GM10847 (cell line): ENCODE results near the gene PCP4.

Source experiments
- POLR2A ChIP-seq: IDR thresholded peaks from 2 replicates; pipeline ENCODE4 v1.6.1; 2011; ENCODE audit not compliant: insufficient read length; ENCODE audit errors: extremely low read depth

The PCP4 gene

GRCh38 chr21:39900911-39901310 lies 33.7 kb downstream of the PCP4 start:
- TF ChIP-seq POLR2A = no peak

GRCh38 chr21:39902986-39903385 lies 35.7 kb downstream of the PCP4 start:
- no peak for TF ChIP-seq POLR2A

GRCh38 chr21:39904457-39904856 lies 37.2 kb downstream of the PCP4 start:
- TF ChIP-seq POLR2A = no peak

GRCh38 chr21:39908265-39908923 lies 41.2 kb downstream of the PCP4 start:
- TF ChIP-seq POLR2A = no peak

GRCh38 chr21:39911286-39912199 lies 44.3 kb downstream of the PCP4 start:
- no peak for TF ChIP-seq POLR2A

- TF ChIP-seq POLR2A = no peak
Observed at GRCh38 chr21:39913706-39914305, 46.6 kb downstream of the PCP4 start.

GRCh38 chr21:39915881-39916280 lies 48.6 kb downstream of the PCP4 start:
- no peak for TF ChIP-seq POLR2A

GRCh38 chr21:39918558-39918957 lies 51.3 kb downstream of the PCP4 start:
- TF ChIP-seq POLR2A = no peak

- TF ChIP-seq POLR2A = no peak
Observed at GRCh38 chr21:39923476-39923875, 56.2 kb downstream of the PCP4 start.

GRCh38 chr21:39924577-39925308 lies 57.5 kb downstream of the PCP4 start:
- TF ChIP-seq POLR2A = no peak

GRCh38 chr21:39927304-39927886 lies 60.2 kb downstream of the PCP4 start:
- no peak for TF ChIP-seq POLR2A

- no peak for TF ChIP-seq POLR2A
Observed at GRCh38 chr21:39932335-39932734, 65.1 kb downstream of the PCP4 start.

GRCh38 chr21:39934895-39935294 lies 67.7 kb downstream of the PCP4 start:
- no peak for TF ChIP-seq POLR2A

- no peak for TF ChIP-seq POLR2A
Observed at GRCh38 chr21:39935716-39936115, 68.5 kb downstream of the PCP4 start.

GRCh38 chr21:39938086-39938625 lies 70.9 kb downstream of the PCP4 start:
- TF ChIP-seq POLR2A = no peak
